ENCODE data around the gene ANO10. TPM values are rescaled to one million over a fixed set of nuclear protein-coding genes. Genes with fewer than 3 reads are reported as not detected.
A peak's percentile ranks its signal among the peaks of the same experiment; 100 is the strongest.

Gene ANO10
- total RNA-seq, 1 donor from 2014 or later = 57.3 TPM

DNA sequence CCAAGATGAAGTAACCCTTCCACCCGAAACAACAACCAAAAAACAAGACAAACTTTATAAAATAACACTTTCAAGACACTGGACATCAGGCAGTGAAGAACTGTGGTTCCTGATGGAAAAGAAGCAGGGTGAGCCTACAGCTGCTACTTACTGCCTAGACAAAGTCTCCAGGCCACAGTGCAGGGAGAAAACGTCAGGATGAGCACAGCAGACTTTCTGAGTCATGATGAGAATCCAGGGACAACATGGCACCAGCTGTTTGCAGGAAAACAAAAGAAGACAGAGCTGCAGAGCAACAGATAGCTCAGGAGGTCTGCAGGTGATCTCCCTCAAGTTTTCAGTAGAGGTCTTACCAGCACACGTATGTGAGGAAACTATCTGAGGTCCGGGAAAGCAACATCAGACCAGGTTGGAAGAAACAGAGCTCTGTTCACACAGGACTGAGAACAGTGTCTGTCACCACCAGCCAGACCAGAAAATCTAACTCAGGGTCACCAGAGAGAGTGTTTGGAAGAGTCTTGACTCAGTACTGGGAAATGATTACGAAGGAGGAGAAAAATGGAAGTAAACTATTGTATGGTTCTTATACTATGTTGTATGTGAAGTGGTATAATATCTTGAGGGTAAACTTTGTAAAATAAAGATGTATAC lies 108.9 kb downstream of the ANO10 start:
- Histone ChIP-seq H3K36me3 (ENCODE audit: control insufficient read depth, insufficient read depth, low read length) (no peaks in the 10 kb centered on the region), H3K4me3 (ENCODE audit: low read depth, low read length) (no peak overlapping the region), H3K27me3 (ENCODE audit: control insufficient read depth, insufficient read depth, low read length) (no peaks in the 10 kb centered on the region)
- TF ChIP-seq, protein P1, sequence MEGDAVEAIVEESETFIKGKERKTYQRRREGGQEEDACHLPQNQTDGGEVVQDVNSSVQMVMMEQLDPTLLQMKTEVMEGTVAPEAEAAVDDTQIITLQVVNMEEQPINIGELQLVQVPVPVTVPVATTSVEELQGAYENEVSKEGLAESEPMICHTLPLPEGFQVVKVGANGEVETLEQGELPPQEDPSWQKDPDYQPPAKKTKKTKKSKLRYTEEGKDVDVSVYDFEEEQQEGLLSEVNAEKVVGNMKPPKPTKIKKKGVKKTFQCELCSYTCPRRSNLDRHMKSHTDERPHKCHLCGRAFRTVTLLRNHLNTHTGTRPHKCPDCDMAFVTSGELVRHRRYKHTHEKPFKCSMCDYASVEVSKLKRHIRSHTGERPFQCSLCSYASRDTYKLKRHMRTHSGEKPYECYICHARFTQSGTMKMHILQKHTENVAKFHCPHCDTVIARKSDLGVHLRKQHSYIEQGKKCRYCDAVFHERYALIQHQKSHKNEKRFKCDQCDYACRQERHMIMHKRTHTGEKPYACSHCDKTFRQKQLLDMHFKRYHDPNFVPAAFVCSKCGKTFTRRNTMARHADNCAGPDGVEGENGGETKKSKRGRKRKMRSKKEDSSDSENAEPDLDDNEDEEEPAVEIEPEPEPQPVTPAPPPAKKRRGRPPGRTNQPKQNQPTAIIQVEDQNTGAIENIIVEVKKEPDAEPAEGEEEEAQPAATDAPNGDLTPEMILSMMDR (IDR thresholded peaks at IDR 0.05; ENCODE audit: insufficient read depth, low read length, poor library complexity, severe bottlenecking) = no peak
- DNase-seq (ENCODE audit: low read depth) = no peak

DNA sequence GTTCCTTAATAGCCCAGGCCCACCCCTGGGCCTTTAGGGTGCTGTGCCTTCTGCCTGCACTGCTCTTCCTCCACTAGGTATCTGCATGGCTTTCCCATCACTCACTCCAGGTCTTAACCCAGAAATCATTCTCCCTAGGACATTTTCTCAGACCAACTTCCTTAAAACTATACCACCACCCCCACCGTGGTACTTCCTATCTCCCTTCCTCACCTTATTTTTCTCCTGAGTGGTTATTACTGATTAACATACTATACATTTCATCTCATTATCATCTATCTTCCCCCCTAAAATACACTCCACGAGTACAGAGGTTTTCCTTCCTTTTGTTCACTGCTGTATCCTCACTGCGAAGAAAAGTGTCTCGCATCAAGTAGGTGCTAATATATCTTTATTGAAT lies 115.2 kb downstream of the ANO10 start:
- no peaks in the 10 kb centered on the region for H3K27me3 ChIP-seq (ENCODE audit: control insufficient read depth, insufficient read depth, low read length)
- TF ChIP-seq, protein P1 (IDR thresholded peaks at IDR 0.05; ENCODE audit: insufficient read depth, low read length, poor library complexity, severe bottlenecking) = no peak
- no peaks in the 10 kb centered on the region for H3K36me3 ChIP-seq (ENCODE audit: control insufficient read depth, insufficient read depth, low read length)
- no peak overlapping the region for H3K4me3 ChIP-seq (ENCODE audit: low read depth, low read length)
- no peak for DNase-seq (ENCODE audit: low read depth)

DNA sequence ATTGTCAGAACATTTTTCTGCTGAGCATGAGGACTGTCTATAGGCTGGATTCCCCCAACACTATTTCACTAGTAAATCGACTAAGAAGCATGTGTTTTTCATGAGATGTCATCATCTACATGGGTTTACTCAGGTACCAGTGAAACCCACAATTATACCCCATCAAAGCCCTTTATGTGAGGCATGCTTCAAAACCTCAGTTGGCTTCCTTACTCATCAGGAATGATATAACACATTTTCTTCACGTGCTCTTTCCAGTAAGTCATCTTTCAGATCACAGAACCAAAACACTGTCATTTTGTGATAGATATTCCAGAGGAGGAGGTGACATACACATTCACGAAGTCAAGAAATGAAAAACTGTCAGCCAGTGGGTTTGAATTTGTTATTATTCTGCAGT lies 116.5 kb downstream of the ANO10 start:
- no peaks in the 10 kb centered on the region for H3K36me3 ChIP-seq (ENCODE audit: control insufficient read depth, insufficient read depth, low read length)
- TF ChIP-seq, protein P1 (IDR thresholded peaks at IDR 0.05; ENCODE audit: insufficient read depth, low read length, poor library complexity, severe bottlenecking) = no peak
- H3K4me3 ChIP-seq (ENCODE audit: low read depth, low read length) = no peak overlapping the region
- DNase-seq (ENCODE audit: low read depth) = no peak
- no peaks in the 10 kb centered on the region for H3K27me3 ChIP-seq (ENCODE audit: control insufficient read depth, insufficient read depth, low read length)

DNA sequence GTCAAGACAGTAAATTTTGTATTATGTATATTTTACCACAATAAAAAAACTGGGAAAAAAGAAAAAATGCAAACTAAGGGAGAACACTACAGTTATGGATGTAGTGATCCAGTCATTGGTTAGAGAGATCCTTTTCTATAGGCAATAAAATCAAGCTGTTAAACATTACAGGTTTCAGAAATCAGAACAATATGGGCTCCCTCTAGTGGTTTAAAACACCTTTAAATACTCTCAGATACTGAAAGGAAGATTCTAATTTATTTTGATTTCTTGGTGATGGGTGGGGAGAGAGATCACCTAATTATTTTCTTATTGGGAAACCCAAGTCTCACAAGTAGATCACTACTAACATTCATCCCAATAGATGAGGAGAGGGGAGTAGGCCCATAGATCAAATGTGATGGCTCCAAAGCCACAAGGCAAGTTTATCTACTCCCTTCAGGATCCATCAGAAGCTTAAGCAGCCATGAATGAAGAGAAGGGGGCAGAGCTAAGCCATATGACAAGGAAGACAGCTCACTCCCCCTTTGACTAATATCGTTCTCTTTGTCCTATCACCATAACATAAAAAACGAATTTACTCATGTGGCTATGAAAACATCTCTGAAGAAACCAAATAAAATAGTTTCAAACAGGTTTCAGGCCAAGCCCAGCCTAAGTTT lies 118.6 kb downstream of the ANO10 start:
- no peaks in the 10 kb centered on the region for H3K27me3 ChIP-seq (ENCODE audit: control insufficient read depth, insufficient read depth, low read length)
- TF ChIP-seq, protein P1 (IDR thresholded peaks at IDR 0.05; ENCODE audit: insufficient read depth, low read length, poor library complexity, severe bottlenecking) = peak; percentile 38
- no peak overlapping the region for H3K4me3 ChIP-seq (ENCODE audit: low read depth, low read length)
- no peak for DNase-seq (ENCODE audit: low read depth)
- H3K36me3 ChIP-seq (ENCODE audit: control insufficient read depth, insufficient read depth, low read length) = no peaks in the 10 kb centered on the region

- H3K27me3 ChIP-seq (ENCODE audit: control insufficient read depth, insufficient read depth, low read length) = no peaks in the 10 kb centered on the region
- no peaks in the 10 kb centered on the region for H3K36me3 ChIP-seq (ENCODE audit: control insufficient read depth, insufficient read depth, low read length)
- DNase-seq (ENCODE audit: low read depth) = no peak
- no peak overlapping the region for H3K4me3 ChIP-seq (ENCODE audit: low read depth, low read length)
- TF ChIP-seq, protein P1 (IDR thresholded peaks at IDR 0.05; ENCODE audit: insufficient read depth, low read length, poor library complexity, severe bottlenecking) = no peak
Measured at GRCh38 chr3:43499256-43499655, 122.6 kb downstream of the ANO10 start.
